Measurements from ENCODE around the gene SLC25A25.
A peak's percentile ranks its signal among the peaks of the same experiment; 100 is the strongest.
"Not testable (repeated sequence)": the region's sequence is repeated elsewhere in the genome, so short reads cannot be mapped to it uniquely, and the experiment has no call there.

Gene SLC25A25

GRCh38 chr9:128128836-128129590, 61.0 kb downstream of the SLC25A25 start:
- DNase-seq, result no peak

GRCh38 chr9:128129976-128130590, 62.1 kb downstream of the SLC25A25 start:
- peak; percentile 33 to 53 for DNase-seq

DNA sequence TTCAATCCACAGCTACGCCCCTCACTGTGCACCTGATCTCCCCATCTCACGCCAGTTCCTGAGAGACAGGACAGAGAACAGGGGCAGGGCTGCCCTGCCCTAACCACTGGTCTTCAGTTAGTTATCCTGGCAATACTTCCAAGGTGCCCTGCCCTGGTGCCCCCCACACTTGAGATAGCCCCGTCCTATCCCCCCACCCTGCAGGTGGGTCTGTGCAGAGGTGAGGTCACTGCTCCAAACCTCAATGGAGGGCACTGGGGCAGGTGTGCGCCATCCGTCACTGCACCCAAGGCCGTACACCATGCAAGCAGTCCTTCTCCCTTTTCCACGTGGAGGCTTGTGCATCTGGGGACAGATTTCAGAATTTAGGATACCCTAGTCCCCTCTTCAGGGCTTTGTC, 62.6 kb downstream of the SLC25A25 start:
- DNase-seq, result not testable (repeated sequence)

- DNase-seq, result not testable (repeated sequence)
These were observed 63.3 kb downstream of the SLC25A25 start for GRCh38 chr9:128131346-128131745.

DNA sequence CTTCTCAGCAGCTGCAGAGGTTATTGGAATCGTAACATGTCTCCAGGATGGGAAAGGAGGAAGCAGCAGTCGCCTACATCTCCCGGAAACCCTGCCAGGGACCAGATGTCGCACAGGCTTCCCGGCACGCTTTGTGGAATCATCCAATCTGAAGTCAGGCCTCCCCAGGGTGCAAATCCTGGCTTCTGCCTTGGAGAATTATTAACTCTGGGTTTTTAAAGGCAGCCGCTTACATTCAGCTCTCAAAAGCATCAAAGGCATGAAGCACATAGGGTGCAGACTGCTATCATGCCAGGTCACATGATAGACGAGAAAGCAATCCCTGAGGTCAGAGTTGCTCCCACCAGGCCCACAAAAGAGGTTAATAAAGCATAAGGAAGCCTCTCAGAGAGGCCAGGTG, 64.1 kb downstream of the SLC25A25 start:
- not testable (repeated sequence) for DNase-seq

DNA sequence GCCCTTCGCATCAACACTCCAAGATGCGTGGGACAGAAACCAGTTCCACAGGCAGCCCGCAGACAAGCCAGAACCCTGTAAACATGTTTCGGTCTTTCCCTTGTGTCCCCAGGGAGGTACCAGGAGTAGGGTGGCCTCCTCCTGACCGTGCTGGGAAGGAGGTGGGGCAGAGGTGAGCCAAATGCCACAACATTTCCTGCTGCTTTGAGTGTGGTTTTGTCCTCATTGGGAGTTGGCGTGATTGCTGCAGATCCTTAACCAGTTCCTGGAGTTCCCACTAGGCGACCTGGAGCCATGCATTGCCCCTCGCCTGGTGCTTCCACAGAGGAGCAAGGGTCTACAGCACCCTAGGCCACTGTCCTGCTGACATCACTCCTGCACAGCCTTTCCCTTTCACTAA, 67.5 kb downstream of the SLC25A25 start:
- DNase-seq, result not testable (repeated sequence)

GRCh38 chr9:128136816-128137793, 69.1 kb downstream of the SLC25A25 start:
- no peak for DNase-seq

DNA sequence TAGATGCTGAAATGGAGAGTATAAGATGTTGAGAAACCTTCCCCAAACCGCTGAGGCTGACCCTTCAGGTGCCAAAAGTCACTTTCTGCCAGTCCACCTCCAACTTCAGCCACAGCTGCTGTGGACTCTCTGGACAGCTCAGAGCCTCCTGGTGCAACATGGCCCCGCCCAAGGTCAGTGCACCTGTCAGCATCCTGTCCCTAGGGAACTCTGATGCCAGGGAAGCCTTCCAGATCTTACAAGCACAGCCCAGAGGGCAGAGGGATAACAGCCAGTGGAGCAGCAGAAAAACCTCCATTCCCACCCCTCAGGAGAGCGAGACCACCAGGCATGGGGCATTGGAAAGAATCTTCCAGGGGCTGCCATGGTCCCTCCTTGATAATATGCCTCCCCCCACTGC, 70.0 kb downstream of the SLC25A25 start:
- no peak for DNase-seq

- DNase-seq, result no peak
These were observed 71.6 kb downstream of the SLC25A25 start for GRCh38 chr9:128139621-128140020.

- DNase-seq, result no peak
These were observed 73.6 kb downstream of the SLC25A25 start for GRCh38 chr9:128141604-128142003.

GRCh38 chr9:128142061-128142460, 74.0 kb downstream of the SLC25A25 start:
- DNase-seq, result no peak

DNA sequence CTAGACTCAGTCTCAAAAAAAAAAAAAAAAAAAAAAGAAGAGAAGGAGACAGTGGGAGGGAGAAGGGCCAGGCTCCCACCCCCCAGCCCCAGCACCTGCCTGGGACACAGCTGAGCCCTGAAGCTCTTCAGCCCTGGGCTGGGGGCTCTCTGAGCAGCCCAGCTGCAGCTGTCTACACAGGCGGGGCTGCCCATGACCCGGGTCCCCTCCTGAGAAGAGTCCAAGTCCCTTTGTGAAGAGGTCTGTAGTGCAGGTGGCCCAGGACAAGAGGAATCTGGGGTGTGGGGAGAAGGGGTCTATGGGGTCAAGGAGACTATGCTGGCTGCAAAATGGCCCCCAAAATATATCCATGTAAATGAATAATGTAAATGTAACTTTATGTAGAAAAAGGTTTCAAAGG, 74.6 kb downstream of the SLC25A25 start:
- DNase-seq, result no peak

DNA sequence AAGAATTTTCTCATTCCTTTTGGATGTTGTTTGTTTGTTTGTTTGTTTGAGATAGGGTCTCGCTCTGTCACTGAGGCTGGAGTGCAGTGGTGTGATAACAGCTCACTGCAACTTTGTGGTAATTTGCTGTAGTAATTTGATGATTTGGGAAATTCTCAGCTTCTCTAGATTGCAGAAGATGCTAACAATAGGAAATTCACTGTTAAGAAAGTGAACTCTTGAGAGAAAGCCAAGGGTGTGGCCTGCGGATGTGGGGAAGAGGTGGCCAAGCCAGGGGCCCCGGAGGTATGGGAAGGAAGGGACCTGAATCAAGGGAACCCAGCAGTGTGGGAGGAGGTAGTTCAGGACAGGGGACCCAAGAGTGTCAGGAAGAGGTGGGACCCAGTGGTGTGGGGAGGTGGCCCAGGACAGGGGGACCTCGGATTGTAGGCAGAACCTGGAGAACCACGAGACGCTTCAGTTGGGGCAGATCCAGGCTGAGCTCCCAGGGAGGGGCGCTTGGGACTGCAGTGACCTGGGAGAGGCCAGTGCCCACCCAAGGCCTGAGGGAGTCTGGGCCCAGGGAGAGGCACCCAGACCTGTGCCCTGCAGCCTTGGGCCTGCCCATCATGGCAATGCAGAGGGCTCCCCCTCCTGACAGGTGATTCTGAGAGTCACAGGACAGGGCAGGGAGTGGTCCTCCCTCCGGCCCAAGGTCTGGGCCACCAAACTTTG, 75.7 kb downstream of the SLC25A25 start:
- no peak for DNase-seq

DNA sequence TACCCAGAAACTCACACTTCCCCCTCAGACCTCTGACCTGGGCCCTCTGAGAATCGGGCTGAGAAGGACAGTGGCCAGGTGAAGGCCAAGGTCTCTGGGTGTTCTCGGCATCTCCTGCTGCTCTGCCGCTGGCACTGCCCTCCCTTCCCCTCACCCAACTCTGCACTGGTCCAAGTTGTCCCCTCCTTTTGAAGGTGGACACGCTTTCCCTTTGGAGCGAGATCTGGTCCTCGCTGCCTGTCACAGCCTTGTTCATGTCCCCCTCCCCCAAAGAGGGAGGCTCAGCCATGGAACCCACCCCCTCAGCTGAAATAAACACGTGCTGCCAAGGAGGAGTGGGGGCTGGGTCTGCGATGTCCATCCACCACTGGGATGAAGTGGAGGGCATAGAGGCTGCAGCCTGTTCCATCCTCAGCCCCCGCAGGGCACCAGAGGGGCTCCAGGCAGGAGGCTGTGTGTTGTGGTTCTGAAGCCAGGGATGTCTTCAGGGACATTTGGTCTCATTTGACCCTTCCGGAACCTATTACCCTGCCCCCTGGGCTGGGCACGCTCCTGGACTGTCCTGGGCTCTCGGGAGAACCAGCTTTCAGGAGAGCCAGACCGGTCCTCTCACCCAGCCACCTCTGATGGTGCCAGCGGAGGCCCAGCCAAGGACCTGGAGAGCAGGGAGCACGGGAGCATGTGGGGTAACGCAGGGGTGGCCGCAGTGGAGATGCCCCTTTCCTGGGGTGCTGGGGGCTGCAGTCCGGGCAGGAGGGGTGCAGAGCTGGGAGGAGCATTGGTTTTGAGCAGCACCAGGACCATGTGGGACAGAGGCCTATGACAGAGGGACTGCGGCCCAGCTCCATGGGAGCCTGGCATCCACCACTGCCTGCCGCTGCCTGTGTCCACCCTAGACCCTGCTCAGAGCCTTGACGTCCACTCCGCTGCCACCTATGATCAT, 76.5 kb downstream of the SLC25A25 start:
- DNase-seq, result no peak

DNA sequence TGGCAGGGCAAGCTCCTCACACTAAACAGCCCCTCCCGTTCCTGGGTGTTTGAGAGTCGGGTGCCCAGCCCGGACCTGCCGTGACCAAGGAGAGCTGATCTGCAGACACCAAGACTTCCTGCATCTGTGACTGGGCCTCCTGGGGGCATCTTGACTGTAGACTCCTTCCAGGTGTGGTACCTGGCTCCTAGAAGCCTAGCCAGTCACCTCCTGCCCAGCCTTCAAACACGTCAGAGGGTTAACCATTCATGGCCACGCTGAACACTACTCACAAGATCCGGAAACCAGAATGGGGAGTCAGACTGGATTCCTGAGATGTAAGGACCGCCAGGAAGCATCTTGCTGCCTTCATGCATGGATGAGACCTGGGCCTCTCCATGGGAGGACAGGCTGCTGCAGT, 77.5 kb downstream of the SLC25A25 start:
- no peak for DNase-seq

- DNase-seq, result no peak
These were observed 77.9 kb downstream of the SLC25A25 start for GRCh38 chr9:128145951-128146351.

DNA sequence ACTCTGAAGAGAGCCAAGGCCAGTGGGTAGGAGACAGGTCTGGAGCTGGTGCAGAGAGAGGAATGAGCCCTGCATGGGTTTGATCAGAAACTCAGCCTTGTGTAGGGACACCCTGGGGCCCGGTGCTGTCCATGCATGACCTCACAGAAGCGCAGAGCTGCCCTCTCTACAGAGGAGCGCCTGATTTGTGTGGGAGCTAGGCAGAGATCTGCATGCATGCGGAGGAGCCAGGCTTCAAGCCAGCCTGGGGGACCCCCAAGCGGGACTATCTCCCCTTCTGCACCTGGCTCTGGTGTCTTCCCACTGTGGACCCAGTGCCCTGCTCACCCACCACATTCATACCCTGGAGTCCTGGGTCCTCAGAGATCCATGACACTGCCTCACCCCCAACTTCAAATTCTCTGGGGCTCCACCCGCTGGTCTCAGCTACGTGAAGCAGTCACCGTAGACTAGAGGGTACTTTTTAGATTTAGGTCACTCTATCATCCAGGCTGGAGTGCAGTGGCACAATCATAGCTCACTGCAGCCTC, 78.6 kb downstream of the SLC25A25 start:
- no peak for DNase-seq

DNA sequence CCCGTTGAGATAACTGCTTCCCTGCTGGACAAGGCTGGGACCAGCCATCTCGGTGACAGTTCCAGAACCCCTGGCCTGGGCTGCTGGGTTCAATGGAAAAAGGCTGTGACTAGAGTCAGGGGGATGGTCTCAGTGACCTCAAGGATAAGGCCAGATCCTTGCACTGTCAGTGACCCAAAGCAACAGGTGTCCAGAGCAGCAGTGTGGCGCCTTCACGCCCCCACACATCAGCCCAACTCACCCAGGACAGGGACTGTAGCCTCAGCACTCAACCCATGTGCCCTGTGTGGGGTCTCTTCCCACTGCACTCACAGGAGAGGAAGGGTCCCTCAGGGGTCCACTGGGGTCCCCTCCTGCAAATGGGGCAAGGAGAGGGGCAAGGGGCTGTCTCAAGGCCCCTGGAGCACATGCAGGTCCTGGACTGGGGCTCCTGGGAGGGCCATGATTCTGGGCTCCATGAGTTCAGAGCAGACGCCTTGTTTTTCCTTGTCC, 80.5 kb downstream of the SLC25A25 start:
- DNase-seq, result no peak

DNA sequence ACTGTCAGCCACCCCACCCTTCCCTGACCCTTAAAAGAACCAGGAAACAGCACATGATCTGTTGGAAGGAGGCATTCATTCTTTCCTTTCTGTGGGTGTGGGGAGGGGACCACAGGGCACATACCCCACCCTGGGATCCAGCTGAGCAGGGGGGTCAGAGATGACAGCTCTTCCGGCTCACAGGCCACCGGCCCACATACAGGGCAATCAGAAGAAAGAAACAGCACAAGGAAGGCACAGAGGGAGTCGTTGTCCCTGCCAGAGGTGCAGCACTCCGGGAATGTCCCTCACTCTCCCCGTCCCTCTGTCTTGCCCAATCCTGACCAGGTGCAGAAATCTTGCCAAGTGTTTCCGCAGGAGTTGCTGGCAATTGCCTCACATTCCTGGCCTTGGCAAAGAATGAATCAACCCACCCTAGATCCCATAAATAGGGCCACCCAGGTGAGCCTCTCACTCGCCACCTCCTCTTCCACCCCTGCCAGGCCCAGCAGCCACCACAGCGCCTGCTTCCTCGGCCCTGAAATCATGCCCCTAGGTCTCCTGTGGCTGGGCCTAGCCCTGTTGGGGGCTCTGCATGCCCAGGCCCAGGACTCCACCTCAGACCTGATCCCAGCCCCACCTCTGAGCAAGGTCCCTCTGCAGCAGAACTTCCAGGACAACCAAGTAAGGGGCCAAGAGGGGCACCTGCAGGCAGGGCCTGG, 81.1 kb downstream of the SLC25A25 start, which contains the start of gene LCN2:
TSS of gene LCN2 (plus strand) at position 453 of the 701 bp plus-strand sequence. CDS start at position 526, 73 bp downstream.
- DNase-seq, result no peak

GRCh38 chr9:128149951-128150593, 82.0 kb downstream of the SLC25A25 start:
- DNase-seq, result no peak

Data from activated CD4-positive, alpha-beta T cell treated with anti-CD3 and anti-CD28 coated beads for 4 hours (primary cell).